Measurements from ENCODE around the gene NRCAM. TPM values are rescaled to one million over a fixed set of nuclear protein-coding genes. Genes with fewer than 3 reads are reported as not detected.

The NRCAM gene
- total RNA-seq, 2 donors from 2014 or later: 17.9 to 28.2 TPM

DNA sequence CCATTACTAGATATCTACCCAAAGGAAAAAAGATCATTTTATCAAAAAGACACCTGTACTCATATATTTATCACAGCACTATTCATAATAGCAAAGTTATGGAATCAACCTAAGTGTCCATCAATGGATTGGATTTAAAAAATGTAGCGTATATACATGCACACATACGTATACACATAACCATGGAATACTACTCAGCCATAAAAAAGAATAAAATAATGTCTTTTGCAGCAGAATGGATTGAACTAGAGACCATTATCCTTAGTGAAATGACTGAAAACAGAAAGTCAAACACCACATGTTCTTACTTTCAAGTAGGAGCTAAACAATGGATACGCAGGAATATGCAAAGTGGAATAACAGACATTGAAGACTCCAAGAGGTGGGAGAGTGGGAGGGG, 168.4 kb downstream of the NRCAM start:
- no peak overlapping the region for H3K27ac Mint-ChIP-seq
- no peaks in the 10 kb centered on the region for H3K36me3 Mint-ChIP-seq (ENCODE audit: low read depth)
- no peaks in the 10 kb centered on the region for H3K27me3 ChIP-seq (ENCODE audit: control insufficient read depth, insufficient read depth, low read length, poor library complexity, severe bottlenecking)
- H3K36me3 ChIP-seq (ENCODE audit: control insufficient read depth, insufficient read depth, low read length): no peaks in the 10 kb centered on the region
- no peak overlapping the region for H3K4me3 Mint-ChIP-seq
- no peak overlapping the region for H3K27ac ChIP-seq (ENCODE audit: low read depth, low read length)
- peaks cover 2% of the 10 kb centered on the region for H3K9me3 Mint-ChIP-seq
- no peak overlapping the region for H3K4me3 ChIP-seq (ENCODE audit: low read length)
- no peaks in the 10 kb centered on the region for H3K4me1 ChIP-seq (ENCODE audit: control insufficient read depth, insufficient read depth, low read length)
- 88 to 89% methylated on average over 3 of the region's 3 CpGs for WGBS, 2 experiments (ENCODE audit: insufficient coverage in 1 of 2, insufficient read length in 1 of 2)
- no peak overlapping the region for H3K9ac ChIP-seq (ENCODE audit: extremely low read depth, low read length, poor library complexity, severe bottlenecking)
- DNase-seq: no peak
- no peaks in the 10 kb centered on the region for H3K9me3 ChIP-seq (ENCODE audit: control insufficient read depth, low read length)
- H3K27me3 Mint-ChIP-seq (ENCODE audit: insufficient read depth): no peaks in the 10 kb centered on the region
- TF ChIP-seq, protein P1, sequence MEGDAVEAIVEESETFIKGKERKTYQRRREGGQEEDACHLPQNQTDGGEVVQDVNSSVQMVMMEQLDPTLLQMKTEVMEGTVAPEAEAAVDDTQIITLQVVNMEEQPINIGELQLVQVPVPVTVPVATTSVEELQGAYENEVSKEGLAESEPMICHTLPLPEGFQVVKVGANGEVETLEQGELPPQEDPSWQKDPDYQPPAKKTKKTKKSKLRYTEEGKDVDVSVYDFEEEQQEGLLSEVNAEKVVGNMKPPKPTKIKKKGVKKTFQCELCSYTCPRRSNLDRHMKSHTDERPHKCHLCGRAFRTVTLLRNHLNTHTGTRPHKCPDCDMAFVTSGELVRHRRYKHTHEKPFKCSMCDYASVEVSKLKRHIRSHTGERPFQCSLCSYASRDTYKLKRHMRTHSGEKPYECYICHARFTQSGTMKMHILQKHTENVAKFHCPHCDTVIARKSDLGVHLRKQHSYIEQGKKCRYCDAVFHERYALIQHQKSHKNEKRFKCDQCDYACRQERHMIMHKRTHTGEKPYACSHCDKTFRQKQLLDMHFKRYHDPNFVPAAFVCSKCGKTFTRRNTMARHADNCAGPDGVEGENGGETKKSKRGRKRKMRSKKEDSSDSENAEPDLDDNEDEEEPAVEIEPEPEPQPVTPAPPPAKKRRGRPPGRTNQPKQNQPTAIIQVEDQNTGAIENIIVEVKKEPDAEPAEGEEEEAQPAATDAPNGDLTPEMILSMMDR (conservative IDR thresholded peaks at IDR 0.05): no peak
- H3K4me1 Mint-ChIP-seq: peaks cover 25% of the 10 kb centered on the region

GRCh38 chr7:108286290-108286904, 169.8 kb downstream of the NRCAM start:
- WGBS, 2 experiments (ENCODE audit: insufficient coverage in 1 of 2, insufficient read length in 1 of 2): 94 to 96% methylated on average over 6 to 9 of the region's 9 CpGs
- H3K4me1 Mint-ChIP-seq: peaks cover 25% of the 10 kb centered on the region
- no peak overlapping the region for H3K4me3 Mint-ChIP-seq
- no peak overlapping the region for H3K27ac Mint-ChIP-seq
- H3K36me3 Mint-ChIP-seq (ENCODE audit: low read depth): no peaks in the 10 kb centered on the region
- Histone ChIP-seq H3K27ac (ENCODE audit: low read depth, low read length) (no peak overlapping the region), H3K4me3 (ENCODE audit: low read length) (no peak overlapping the region), H3K36me3 (ENCODE audit: control insufficient read depth, insufficient read depth, low read length) (no peaks in the 10 kb centered on the region), H3K4me1 (ENCODE audit: control insufficient read depth, insufficient read depth, low read length) (peaks cover 3% of the 10 kb centered on the region), H3K9me3 (ENCODE audit: control insufficient read depth, low read length) (no peaks in the 10 kb centered on the region), H3K9ac (ENCODE audit: extremely low read depth, low read length, poor library complexity, severe bottlenecking) (no peak overlapping the region), H3K27me3 (ENCODE audit: control insufficient read depth, insufficient read depth, low read length, poor library complexity, severe bottlenecking) (no peaks in the 10 kb centered on the region)
- no peak for DNase-seq
- peaks cover 2% of the 10 kb centered on the region for H3K9me3 Mint-ChIP-seq
- TF ChIP-seq, protein P1 (conservative IDR thresholded peaks at IDR 0.05): no peak
- no peaks in the 10 kb centered on the region for H3K27me3 Mint-ChIP-seq (ENCODE audit: insufficient read depth)

GRCh38 chr7:108285778-108286177, 170.5 kb downstream of the NRCAM start:
- Mint-ChIP-seq H3K27me3 (ENCODE audit: insufficient read depth) (no peaks in the 10 kb centered on the region), H3K27ac (no peak overlapping the region), H3K9me3 (peaks cover 2% of the 10 kb centered on the region), H3K4me3 (no peak overlapping the region), H3K4me1 (peaks cover 23% of the 10 kb centered on the region), H3K36me3 (ENCODE audit: low read depth) (no peaks in the 10 kb centered on the region)
- Histone ChIP-seq H3K4me1 (ENCODE audit: control insufficient read depth, insufficient read depth, low read length) (peaks cover 3% of the 10 kb centered on the region), H3K9me3 (ENCODE audit: control insufficient read depth, low read length) (no peaks in the 10 kb centered on the region), H3K9ac (ENCODE audit: extremely low read depth, low read length, poor library complexity, severe bottlenecking) (no peak overlapping the region), H3K27ac (ENCODE audit: low read depth, low read length) (no peak overlapping the region), H3K36me3 (ENCODE audit: control insufficient read depth, insufficient read depth, low read length) (no peaks in the 10 kb centered on the region), H3K27me3 (ENCODE audit: control insufficient read depth, insufficient read depth, low read length, poor library complexity, severe bottlenecking) (no peaks in the 10 kb centered on the region), H3K4me3 (ENCODE audit: low read length) (no peak overlapping the region)
- no peak for DNase-seq
- TF ChIP-seq, protein P1 (conservative IDR thresholded peaks at IDR 0.05): no peak
- WGBS, 2 experiments (ENCODE audit: insufficient coverage in 1 of 2, insufficient read length in 1 of 2): 88 to 93% methylated on average over 2 of the region's 2 CpGs
